ENCODE data around the gene NXN.

DNA sequence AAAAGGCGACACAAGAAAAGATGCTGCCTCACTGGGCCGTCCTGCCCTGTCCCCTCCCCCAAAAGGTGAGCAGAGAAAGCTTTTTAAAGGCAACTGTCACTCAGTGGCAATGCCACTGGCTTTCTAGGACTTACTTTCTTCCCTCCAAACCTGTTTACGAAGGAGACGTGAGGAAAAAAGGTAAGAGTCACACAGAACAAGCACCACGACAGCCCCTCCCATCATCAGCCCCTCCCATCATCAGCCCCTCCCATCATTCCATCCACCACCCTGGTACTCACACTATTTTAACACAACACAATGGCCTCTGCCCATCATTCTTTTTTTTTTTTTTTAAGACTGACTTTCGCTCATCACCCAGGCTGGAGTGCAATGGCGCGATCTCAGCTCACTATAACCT is 77.1 kb downstream of the NXN start:
- TF ChIP-seq POLR2A (IDR thresholded peaks at IDR 0.05) (no peak), CTCF (IDR thresholded peaks at IDR 0.05) (no peak)
